WTC11 (cell line): Measurements from ENCODE around the gene CTSO. TPM values are rescaled to one million over a fixed set of nuclear protein-coding genes. Genes with fewer than 3 reads are reported as not detected.

Source experiments
- ATAC-seq: fragments of 200-7000 bp; cut with Tn5 transposase; 2 replicates; pipeline ENCODE4 v1.10.0; 2021; ENCODE audit warnings: mild to moderate bottlenecking, moderate library complexity
- CTCF ChIA-PET: fragments of 300-600 bp; sonication (Branson Sonifier 250); formaldehyde crosslinking; loops from one replicate; lab custom pipeline; 2021; ENCODE audit warnings: antibody characterized with exemption; lab: Charles Lee
- POLR2A ChIA-PET: fragments of 350-600 bp; sonication (Branson Sonifier 250); formaldehyde crosslinking; loops from one replicate; lab custom pipeline; 2021; ENCODE audit warnings: antibody characterized with exemption; lab: Charles Lee
- DNase-seq: peaks from one replicate; pipeline ENCODE4 v3.0.0; 2021; ENCODE audit warnings: low spot score
- H3K27ac Mint-ChIP-seq: 2 replicates; pipeline ENCODE4 v1.8.0; 2021; ENCODE audit warnings: mixed read lengths
- H3K27me3 Mint-ChIP-seq: 2 replicates; pipeline ENCODE4 v1.8.0; 2021; ENCODE audit warnings: low read depth, mild to moderate bottlenecking, moderate library complexity, mixed read lengths
- H3K36me3 Mint-ChIP-seq: 2 replicates; pipeline ENCODE4 v1.8.0; 2021; ENCODE audit warnings: mixed read lengths
- H3K4me1 Mint-ChIP-seq: 2 replicates; pipeline ENCODE4 v1.8.0; 2022; ENCODE audit warnings: mixed read lengths
- H3K4me3 Mint-ChIP-seq: 2 replicates; pipeline ENCODE4 v1.8.0; 2021; ENCODE audit warnings: mild to moderate bottlenecking, moderate library complexity, mixed read lengths
- H3K9me3 Mint-ChIP-seq: 2 replicates; pipeline ENCODE4 v1.8.0; 2021; ENCODE audit warnings: mixed read lengths
- CBFB ChIP-seq: sonication (generic); formaldehyde crosslinking; IDR thresholded peaks from 2 replicates; pipeline ENCODE4 v1.8.1; 2022; ENCODE audit warnings: mild to moderate bottlenecking, low read depth, missing genetic modification reagents
- CREB1 ChIP-seq: sonication (generic); formaldehyde crosslinking; IDR thresholded peaks from 2 replicates; pipeline ENCODE4 v1.8.0; 2023; ENCODE audit warnings: mild to moderate bottlenecking, missing genetic modification reagents
- CTCF ChIP-seq: fragments of 200-600 bp; IDR thresholded peaks from 2 replicates; pipeline ENCODE4 v1.8.0; 2022; ENCODE audit warnings: antibody characterized with exemption
- ERG ChIP-seq: fragments of 250-450 bp; sonication (Bioruptor Pico); IDR thresholded peaks from 2 replicates; pipeline ENCODE4 v1.8.0; 2021; ENCODE audit warnings: mild to moderate bottlenecking
- ESRRA ChIP-seq: sonication (generic); formaldehyde crosslinking; IDR thresholded peaks from 2 replicates; pipeline ENCODE4 v1.8.1; 2022; ENCODE audit warnings: mild to moderate bottlenecking, missing genetic modification reagents, borderline replicate concordance
- FOXP4 ChIP-seq: sonication (generic); formaldehyde crosslinking; IDR thresholded peaks from 2 replicates; pipeline ENCODE4 v1.8.0; 2022; ENCODE audit warnings: mild to moderate bottlenecking, missing genetic modification reagents
- GRHL2 ChIP-seq: fragments of 250-450 bp; sonication (Bioruptor Pico); IDR thresholded peaks from 2 replicates; pipeline ENCODE4 v1.8.0; 2022; ENCODE audit warnings: mild to moderate bottlenecking, moderate library complexity; ENCODE audit not compliant: insufficient replicate concordance, severe bottlenecking
- GTF2I ChIP-seq: fragments of 250-450 bp; sonication (Bioruptor Pico); conservative IDR thresholded peaks from 2 replicates; pipeline ENCODE4 v1.4.0; 2021; ENCODE audit warnings: mild to moderate bottlenecking
- KAT7 ChIP-seq: sonication (generic); formaldehyde crosslinking; IDR thresholded peaks from 2 replicates; pipeline ENCODE4 v1.8.1; 2023; ENCODE audit warnings: missing genetic modification reagents, mild to moderate bottlenecking, borderline replicate concordance
- MLX ChIP-seq: sonication (generic); formaldehyde crosslinking; IDR thresholded peaks from 2 replicates; pipeline ENCODE4 v1.8.1; 2023; ENCODE audit warnings: mild to moderate bottlenecking, missing genetic modification reagents, moderate library complexity
- MYBL2 ChIP-seq: sonication (generic); formaldehyde crosslinking; IDR thresholded peaks from 2 replicates; pipeline ENCODE4 v1.8.1; 2023; ENCODE audit warnings: mild to moderate bottlenecking, moderate library complexity, missing genetic modification reagents
- PRRX2 ChIP-seq: fragments of 250-450 bp; sonication (Bioruptor Pico); IDR thresholded peaks from 2 replicates; pipeline ENCODE4 v1.8.0; 2021; ENCODE audit warnings: mild to moderate bottlenecking
- RELA ChIP-seq: sonication (generic); formaldehyde crosslinking; IDR thresholded peaks from 2 replicates; pipeline ENCODE4 v1.8.1; 2022; ENCODE audit warnings: missing genetic modification reagents, mild to moderate bottlenecking, borderline replicate concordance
- RORB ChIP-seq: fragments of 250-450 bp; sonication (Bioruptor Pico); IDR thresholded peaks from 2 replicates; pipeline ENCODE4 v1.9.0; 2021; ENCODE audit warnings: mild to moderate bottlenecking
- TEAD1 ChIP-seq: sonication (generic); formaldehyde crosslinking; IDR thresholded peaks from 2 replicates; pipeline ENCODE4 v1.8.0; 2022; ENCODE audit warnings: mild to moderate bottlenecking, missing genetic modification reagents
- ZBTB21 ChIP-seq: sonication (generic); formaldehyde crosslinking; IDR thresholded peaks from 2 replicates; pipeline ENCODE4 v1.8.1; 2023; ENCODE audit warnings: mild to moderate bottlenecking, missing genetic modification reagents, borderline replicate concordance
- ZNF423 ChIP-seq: fragments of 250-450 bp; sonication (Bioruptor Pico); IDR thresholded peaks from 2 replicates; pipeline ENCODE4 v2.1.2; 2022; ENCODE audit warnings: mild to moderate bottlenecking, moderate library complexity
- ZNF532 ChIP-seq: fragments of 250-450 bp; sonication (Bioruptor Pico); IDR thresholded peaks from 2 replicates; pipeline ENCODE4 v1.9.0; 2021; ENCODE audit warnings: mild to moderate bottlenecking, borderline replicate concordance
- ZNF671 ChIP-seq: fragments of 250-450 bp; sonication (Bioruptor Pico); IDR thresholded peaks from 2 replicates; pipeline ENCODE4 v1.8.0; 2021; ENCODE audit warnings: mild to moderate bottlenecking
- total RNA-seq: library from RNA; stranded (reverse); gene quantifications from 3 replicates; pipeline ENCODE4 v1.2.3, GENCODE V29; 2021
- TF ChIP-seq, protein P1 (sequence below): sonication (generic); formaldehyde crosslinking; IDR thresholded peaks from 2 replicates; pipeline ENCODE4 v1.8.1; 2022; ENCODE audit warnings: mild to moderate bottlenecking, missing genetic modification reagents, moderate library complexity, borderline replicate concordance
- TF ChIP-seq, protein P2 (sequence below): sonication (generic); formaldehyde crosslinking; IDR thresholded peaks from 2 replicates; pipeline ENCODE4 v1.8.1; 2023; ENCODE audit warnings: mild to moderate bottlenecking, missing genetic modification reagents

Gene CTSO
- total RNA-seq, 1 experiment from 2014 or later = 1.2 TPM

DNA sequence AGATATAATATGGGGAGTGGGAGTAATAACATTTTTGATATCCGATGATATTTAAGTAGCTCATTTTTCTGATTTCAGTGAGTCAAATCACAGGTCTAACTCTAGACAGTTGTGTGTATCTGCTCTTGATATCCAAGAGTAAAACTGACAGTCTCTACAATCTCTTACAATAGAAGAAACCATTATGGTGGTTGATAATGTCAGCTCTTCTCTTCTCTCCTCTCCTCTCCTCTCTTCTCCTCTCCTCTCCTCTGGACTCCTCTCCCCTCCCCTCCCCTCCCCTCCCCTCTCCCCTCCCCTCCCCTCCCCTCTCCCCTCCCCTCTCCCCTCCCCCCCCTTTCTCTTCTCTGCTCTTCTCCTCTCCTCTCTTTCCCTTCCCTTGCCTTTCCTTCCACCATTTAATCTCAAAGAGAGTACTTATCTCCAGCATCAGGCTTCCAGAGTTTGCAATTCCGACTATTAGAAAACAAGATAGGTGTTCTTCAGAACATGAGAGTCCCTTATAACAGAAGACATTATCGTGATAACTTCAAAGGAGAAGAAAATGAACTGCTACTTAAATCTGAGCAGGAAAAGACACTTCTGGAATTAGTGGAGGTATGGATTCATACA is 43.9 kb downstream of the CTSO start (continued):
- TF ChIP-seq, protein P1, sequence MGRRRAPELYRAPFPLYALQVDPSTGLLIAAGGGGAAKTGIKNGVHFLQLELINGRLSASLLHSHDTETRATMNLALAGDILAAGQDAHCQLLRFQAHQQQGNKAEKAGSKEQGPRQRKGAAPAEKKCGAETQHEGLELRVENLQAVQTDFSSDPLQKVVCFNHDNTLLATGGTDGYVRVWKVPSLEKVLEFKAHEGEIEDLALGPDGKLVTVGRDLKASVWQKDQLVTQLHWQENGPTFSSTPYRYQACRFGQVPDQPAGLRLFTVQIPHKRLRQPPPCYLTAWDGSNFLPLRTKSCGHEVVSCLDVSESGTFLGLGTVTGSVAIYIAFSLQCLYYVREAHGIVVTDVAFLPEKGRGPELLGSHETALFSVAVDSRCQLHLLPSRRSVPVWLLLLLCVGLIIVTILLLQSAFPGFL (CRISPR knock-in tag) = no peak
- TF ChIP-seq MLX (no peak), CREB1 (CRISPR knock-in tag) (no peak), ZNF671 (CRISPR knock-in tag) (no peak), KAT7 (CRISPR knock-in tag) (no peak), ZNF532 (CRISPR knock-in tag) (no peak), RELA (no peak), CBFB (CRISPR knock-in tag) (no peak), TEAD1 (no peak), ESRRA (CRISPR knock-in tag) (no peak)
- TF ChIP-seq, protein P2, sequence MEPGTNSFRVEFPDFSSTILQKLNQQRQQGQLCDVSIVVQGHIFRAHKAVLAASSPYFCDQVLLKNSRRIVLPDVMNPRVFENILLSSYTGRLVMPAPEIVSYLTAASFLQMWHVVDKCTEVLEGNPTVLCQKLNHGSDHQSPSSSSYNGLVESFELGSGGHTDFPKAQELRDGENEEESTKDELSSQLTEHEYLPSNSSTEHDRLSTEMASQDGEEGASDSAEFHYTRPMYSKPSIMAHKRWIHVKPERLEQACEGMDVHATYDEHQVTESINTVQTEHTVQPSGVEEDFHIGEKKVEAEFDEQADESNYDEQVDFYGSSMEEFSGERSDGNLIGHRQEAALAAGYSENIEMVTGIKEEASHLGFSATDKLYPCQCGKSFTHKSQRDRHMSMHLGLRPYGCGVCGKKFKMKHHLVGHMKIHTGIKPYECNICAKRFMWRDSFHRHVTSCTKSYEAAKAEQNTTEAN (CRISPR knock-in tag) = no peak

DNA sequence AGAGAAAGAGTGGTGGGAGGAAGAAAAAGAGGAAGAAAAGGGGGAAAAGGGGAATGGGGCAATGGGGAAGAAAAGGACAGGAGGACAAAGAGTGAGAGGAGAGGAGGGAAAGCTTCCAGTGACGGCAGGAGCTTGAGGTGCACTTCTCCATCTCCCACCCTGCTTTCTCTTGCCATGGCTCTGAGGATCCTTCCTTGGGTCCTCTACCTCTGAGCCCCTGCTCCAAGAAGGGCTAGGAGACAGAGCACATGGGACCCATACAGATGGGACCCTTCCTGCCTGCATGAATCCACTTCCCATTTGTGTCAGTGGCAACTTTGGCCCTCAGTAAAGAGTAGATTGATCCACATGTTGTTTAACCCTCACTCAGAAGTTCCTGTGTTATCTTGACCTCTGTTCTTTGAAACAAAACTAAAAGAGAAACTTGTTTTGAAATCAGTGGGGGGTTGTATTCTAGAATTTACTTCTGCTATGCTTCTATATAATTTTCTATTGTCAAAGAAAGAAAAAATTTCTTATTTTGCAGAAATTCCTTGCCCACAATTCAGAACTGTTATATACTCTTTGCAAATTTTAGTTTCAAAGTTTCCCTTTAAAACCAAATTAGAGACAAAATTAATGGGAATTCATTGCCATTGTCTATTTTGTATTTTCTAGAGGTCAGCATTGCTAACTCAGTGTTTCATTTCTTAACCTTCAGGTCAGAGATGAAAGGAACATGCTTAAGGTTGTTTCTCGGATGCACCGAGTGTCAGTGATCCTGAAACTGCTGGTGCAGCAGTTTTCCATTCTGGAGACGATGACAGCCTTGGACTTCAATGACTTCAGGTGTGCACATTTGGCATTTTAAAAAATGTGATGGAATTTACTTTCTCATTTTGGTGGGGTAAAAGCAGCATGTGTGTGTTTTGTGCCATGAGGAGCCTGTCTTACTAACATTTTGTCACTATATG is 45.2 kb downstream of the CTSO start:
- no peaks in the 10 kb centered on the region for H3K36me3 Mint-ChIP-seq
- no peak overlapping the region for H3K27ac Mint-ChIP-seq
- ATAC-seq (no peak), DNase-seq (no peak)
- ChIA-PET POLR2A (no interaction called here), CTCF (no interaction called here)
- peaks cover 22% of the 10 kb centered on the region for H3K4me1 Mint-ChIP-seq
- no peaks in the 10 kb centered on the region; the same call in 1 of the 2 replicates for H3K27me3 Mint-ChIP-seq
- no peak overlapping the region for H3K4me3 Mint-ChIP-seq
- H3K9me3 Mint-ChIP-seq = no peaks in the 10 kb centered on the region
- TF ChIP-seq PRRX2 (CRISPR knock-in tag) (no peak), RORB (CRISPR knock-in tag) (no peak), GRHL2 (CRISPR knock-in tag) (no peak), CTCF (no peak), KAT7 (CRISPR knock-in tag) (no peak), ZNF423 (CRISPR knock-in tag) (no peak), TEAD1 (no peak), ERG (no peak), MYBL2 (no peak), ZBTB21 (CRISPR knock-in tag) (no peak), FOXP4 (CRISPR knock-in tag) (no peak), GTF2I (CRISPR knock-in tag) (no peak)
